DMS 273 (cell line): Measurements from ENCODE around the gene DPM1.

Experiments
- DNase-seq: peaks from one replicate; lab custom pipeline; 2025; ENCODE audit not compliant: unreplicated experiment; lab: John Stamatoyannopoulos, UW

The DPM1 gene

DNA sequence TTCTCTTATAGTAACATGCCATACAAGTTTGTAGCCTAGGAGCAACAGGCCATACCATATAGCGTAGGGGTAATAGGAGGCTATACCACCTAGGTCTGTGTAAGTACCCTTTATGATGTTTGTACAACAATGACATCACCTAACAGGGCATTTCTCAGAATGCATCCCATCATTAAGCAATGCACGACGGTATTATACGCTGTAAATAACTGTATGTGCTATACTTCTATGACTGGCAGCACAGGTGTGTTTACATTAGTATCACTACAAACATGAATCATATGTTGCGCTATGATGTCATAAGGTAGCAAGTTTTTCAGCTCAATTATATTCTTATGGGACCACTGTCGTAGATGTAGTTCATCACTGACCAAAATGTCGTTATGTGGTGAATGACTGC lies 58.1 kb downstream of the DPM1 start:
- no peak for DNase-seq

- DNase-seq, result no peak
Observed at GRCh38 chr20:50898475-50898874, 59.9 kb downstream of the DPM1 start.

DNA sequence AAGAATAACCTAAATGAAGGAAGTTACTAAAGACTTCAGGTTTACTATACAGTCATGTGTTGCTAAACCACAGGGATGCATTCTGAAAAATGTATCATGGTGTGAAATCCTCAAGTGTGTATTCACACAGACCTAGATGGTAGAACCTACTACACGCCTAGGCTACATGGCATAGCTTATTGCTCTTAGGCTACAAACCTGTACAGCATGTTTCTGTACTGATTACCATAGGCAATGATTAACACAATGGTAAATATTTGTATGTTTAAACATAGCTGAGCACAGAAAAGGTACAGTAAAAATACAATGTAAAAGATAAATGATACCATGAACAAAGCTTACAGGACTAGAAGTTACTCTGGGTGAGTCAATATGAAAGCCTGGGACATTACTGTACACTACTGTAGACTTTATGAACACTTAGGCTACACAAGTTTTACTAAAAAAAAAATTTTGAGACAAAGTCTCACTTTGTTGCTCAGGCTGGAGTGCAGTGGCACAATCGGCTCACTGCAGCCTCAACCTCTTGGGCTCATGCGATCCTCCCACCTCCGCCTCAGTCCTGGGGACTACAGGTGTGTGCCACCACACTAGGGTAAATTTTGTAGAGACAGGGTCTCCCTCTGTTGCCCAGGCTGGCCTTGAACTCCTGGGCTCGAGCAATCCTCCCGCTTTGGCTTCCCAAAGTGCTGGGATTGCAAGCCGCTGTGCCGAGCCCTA lies 63.1 kb downstream of the DPM1 start:
- DNase-seq, result no peak

DNA sequence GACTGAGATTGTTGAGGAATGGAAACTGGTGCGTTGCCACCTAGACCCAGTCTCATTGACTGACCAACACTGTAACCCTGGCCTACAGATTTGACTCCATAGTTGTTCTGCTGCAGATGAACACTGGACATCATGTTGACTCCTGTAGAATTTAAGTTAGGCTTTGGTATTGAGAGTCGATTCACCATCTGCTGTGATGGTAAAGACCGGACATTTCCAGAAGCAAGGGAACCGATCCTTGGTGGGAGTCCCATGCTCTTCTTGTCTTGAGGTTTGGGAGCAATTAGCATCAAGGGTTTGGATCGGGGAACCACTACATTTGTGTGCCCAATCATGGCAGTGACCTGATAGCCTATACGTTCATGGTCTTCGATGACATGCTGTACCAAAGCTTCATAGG lies 64.7 kb downstream of the DPM1 start:
- no peak for DNase-seq

- no peak for DNase-seq
Observed at GRCh38 chr20:50892394-50892793, 65.9 kb downstream of the DPM1 start.

DNA sequence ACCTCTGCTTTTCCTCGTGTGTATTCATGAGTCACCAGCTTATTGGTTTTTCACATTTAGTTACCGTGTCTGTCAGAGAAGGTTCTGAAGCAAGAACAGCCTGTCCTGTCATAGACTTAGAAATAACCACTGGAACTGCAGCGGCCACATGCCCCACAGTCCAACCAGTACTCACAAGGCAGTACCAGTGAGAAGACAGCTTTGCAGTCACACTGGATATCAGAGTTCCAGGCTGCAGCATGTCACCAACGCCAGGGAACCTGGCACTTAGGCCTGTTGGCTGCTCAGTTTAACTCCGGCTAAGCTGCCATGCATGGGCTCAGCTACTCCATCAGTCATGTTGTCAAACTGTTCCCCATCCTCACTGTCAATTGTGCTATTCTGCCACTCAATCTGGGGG lies 67.2 kb downstream of the DPM1 start:
- DNase-seq, result no peak

- DNase-seq, result no peak
Observed at GRCh38 chr20:50887576-50887975, 70.8 kb downstream of the DPM1 start.

DNA sequence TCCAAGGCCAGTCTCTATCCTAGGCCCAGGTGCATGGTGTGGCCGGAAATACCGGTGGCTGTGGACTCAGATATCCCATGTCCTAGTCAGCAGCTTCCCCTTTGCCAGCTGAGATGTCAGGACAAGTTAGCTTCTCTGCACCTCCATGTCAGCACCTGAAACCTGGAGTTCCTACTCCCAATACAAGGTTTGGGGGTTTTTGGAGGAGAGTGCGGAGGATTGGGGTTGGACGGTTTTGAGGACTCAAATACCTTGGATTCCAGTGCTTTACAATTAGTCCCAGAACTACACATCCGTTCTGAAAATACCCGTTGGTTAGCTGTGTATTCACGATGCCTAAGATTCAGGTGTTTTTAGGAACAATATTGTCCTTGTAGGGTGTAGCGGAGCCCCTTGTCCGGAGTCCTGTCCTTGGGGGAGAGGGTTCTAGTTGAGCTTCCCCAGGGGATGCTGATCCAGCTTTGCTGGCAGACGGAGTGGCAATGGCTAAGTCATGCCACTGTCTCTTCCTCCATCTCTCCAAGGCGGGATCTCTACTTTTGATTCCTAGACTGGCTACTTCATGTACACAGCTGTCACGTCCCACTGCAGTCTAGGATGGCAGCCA lies 72.0 kb downstream of the DPM1 start:
- DNase-seq, result peak; percentile 47

GRCh38 chr20:50885781-50886180 lies 72.6 kb downstream of the DPM1 start:
- no peak for DNase-seq

DNA sequence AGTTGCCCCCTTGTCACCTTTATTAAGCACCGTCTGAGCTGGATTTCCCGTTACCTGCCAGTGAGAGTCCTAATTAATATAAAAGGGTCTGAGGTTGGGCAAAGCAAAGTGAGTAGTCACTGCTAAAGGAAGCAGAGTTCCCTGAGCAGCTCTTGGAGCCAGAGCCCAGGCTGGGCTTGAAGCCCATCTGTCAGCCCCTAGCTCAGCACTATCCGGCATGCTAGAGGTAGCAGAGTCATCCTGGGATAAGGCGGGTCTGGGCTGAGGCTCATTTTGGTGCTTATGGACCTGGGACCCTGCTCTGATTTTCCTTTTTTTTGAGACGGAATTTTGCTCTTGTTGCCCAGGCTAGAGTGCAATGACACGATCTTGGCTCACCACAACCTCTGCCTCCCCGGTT lies 73.3 kb downstream of the DPM1 start:
- peak; percentile 47 for DNase-seq
